Lung microvascular endothelial cell (primary cell): ENCODE results near the gene RASL10B. TPM values are rescaled to one million over a fixed set of nuclear protein-coding genes. Genes with fewer than 3 reads are reported as not detected.

Experiments
- DNase-seq, 2 donors: peaks; one replicate each; pipeline versions ENCODE4 v3.0.0 to v3.0.0-alpha.2; 2010; ENCODE audit warnings: low read depth in 2 of 2
- total RNA-seq: library from RNA; depleted of rRNA; stranded (reverse); fragments of >200 nt; gene quantifications from 2 replicates; pipeline ENCODE4 v1.2.1, GENCODE V29; 2014

RASL10B gene
- total RNA-seq, 1 donor from 2014 or later: under 0.01 TPM

GRCh38 chr17:35791681-35792350 lies 60.4 kb downstream of the RASL10B start:
- DNase-seq: no peak

Other genes starting within 250 kb of the RASL10B start
- gene SLFN12L, start 194.0 kb upstream of the RASL10B start, total RNA-seq: 0.20 TPM in 1 of 2 replicates, not detected in the other
- not detected in 2 replicates for gene SLFN14, start 170.8 kb upstream of the RASL10B start, total RNA-seq
- 1.7 and 3.6 TPM in 2 replicates for gene PEX12, start 153.1 kb upstream of the RASL10B start, total RNA-seq
- 77.8 and 85.9 TPM in 2 replicates for gene AP2B1, start 144.3 kb upstream of the RASL10B start, total RNA-seq
- gene GAS2L2, start 21.6 kb downstream of the RASL10B start, total RNA-seq: under 0.01 TPM in 1 of 2 replicates, not detected in the other
- gene C17orf50, start 29.2 kb downstream of the RASL10B start, total RNA-seq: not detected in 2 replicates
- gene MMP28, start 64.0 kb downstream of the RASL10B start, total RNA-seq: 0.40 and 0.87 TPM in 2 replicates
- gene TAF15, start 77.8 kb downstream of the RASL10B start, total RNA-seq: 54.5 and 65.7 TPM in 2 replicates
- gene HEATR9, start 137.3 kb downstream of the RASL10B start, total RNA-seq: not detected in 2 replicates
- gene CCL5, start 148.7 kb downstream of the RASL10B start, total RNA-seq: 0.20 and 0.65 TPM in 2 replicates
- not detected in 2 replicates for gene RDM1, start 199.1 kb downstream of the RASL10B start, total RNA-seq
- gene LYZL6, start 212.1 kb downstream of the RASL10B start, total RNA-seq: not detected in 2 replicates
- gene CCL16, start 249.9 kb downstream of the RASL10B start, total RNA-seq: under 0.01 TPM in 1 of 2 replicates, not detected in the other